Fibroblast of skin of scalp (primary cell): ENCODE results near the gene MAGEA9.
"Not testable (repeated sequence)": the region's sequence is repeated elsewhere in the genome, so short reads cannot be mapped to it uniquely, and the experiment has no call there.

Experiments
- DNase-seq: peaks from one replicate; pipeline ENCODE4 v3.0.0-alpha.2; 2013

MAGEA9 gene

DNA sequence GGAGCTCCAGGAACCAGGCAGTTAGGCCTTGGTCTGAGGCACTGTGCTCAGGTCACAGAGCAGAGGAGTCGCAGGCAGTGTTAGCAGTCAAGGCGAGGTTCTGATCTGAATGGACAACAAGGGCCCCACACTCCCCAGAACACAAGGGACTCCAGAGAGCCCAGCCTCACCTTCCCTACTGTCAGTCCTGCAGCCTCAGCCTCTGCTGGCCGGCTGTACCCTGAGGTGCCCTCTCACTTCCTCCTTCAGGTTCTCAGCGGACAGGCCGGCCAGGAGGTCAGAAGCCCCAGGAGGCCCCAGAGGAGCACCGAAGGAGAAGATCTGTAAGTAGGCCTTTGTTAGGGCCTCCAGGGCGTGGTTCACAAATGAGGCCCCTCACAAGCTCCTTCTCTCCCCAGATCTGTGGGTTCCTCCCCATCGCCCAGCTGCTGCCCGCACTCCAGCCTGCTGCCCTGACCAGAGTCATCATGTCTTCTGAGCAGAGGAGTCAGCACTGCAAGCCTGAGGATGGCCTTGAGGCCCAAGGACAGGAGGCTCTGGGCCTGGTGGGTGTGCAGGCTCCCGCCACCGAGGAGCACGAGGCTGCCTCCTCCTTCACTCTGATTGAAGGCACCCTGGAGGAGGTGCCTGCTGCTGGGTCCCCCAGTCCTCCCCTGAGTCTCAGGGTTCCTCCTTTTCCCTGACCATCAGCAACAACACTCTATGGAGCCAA lies 26.2 kb downstream of the MAGEA9 start:
- no peak for DNase-seq

DNA sequence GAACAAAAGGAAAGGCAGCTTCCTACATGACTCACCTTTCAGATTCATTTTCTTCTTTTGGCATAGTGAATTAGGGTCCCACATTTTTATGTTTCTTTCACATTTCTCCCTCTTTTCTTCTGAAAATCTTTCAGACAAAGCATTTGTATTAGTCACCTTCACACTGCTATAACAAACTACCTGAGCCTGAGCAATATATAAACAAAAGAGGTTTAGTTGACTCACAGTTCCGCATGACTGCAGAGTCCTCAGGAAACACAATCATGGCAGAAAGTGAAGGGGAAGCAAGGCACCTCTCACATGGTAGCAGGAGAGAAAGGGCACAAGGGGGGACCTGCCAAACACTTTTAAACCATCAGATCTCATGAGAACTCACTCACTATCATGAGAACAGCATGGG lies 36.9 kb downstream of the MAGEA9 start:
- DNase-seq = no peak

DNA sequence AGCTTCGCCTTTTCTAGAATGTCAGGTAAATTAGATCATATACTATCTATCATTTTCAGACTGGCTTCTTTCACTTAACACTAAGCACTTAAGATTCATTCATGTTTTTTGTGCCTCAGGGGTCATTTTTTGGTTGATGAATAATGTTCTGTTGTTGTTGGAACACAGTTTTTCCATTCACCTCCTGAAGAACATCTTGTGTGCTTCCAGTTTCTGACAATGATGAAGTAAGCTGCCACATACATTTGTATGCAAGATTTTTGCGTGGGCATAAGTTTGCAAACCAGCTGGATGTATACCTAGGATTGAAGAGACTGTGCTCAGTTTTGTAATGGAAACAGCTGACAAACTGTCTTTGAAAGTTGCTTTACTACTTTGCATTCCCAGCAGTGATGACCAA lies 37.6 kb downstream of the MAGEA9 start:
- no peak for DNase-seq

DNA sequence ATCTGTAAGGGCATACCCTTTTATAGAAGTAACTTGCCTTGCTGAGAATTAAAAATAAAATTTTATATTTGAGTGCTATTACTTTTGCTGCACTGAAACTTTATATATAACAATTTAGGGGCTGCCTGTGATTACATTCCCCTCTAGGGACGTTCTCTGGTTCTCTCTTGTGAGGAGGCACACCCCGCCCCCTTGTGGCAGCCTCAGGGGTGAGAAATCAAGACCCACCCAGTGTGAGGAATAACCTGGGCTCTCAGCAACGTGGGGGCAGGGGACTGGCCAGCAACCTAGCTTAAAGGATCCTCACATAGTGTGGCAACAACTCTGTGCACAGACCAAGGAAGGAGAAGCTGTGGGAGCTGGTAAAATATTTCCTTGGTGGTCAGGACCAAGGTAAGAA lies 43.7 kb downstream of the MAGEA9 start:
- DNase-seq = peak; percentile 11

DNA sequence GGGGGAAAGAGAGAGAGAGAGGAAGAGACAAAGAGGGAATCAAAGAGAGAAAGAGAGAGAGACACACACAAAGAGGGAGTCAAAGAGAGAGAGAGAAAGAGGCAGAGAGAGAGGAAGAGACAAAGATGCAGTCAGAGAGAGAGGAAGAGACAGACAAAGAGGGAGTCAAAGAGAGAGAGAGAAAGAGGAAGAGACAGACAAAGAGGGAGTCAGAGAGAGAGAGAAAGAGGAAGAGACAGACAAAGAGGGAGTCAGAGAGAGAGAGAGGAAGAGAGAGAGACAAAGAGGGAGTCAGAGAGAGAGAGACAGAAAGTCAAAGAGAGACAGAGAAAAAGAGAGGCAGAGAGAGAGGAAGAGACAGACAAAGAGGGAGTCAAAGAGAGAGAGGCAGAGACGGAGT lies 45.5 kb downstream of the MAGEA9 start:
- DNase-seq = no peak

DNA sequence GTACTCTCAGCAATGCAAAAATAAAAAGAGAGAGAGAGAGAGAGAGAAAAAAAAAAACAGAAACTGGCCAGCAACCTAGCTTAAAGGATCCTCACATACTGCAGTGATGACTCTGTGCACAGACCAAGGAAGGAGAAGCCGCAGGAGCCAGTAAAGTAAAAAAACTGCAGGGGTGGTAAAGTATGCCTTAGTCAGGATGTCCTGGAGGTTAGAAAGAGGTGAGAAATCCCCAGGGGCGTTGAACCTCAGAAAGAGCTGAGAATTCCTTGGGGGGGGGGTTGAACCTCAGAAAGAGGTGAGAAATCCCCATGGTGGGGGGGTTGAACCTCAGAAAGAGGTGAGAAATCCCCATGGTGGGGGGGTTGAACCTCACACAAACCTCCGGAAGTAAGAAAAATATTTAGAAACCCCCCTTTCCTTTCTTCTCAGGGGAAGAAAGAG lies 48.0 kb downstream of the MAGEA9 start:
- DNase-seq = peak; percentile 57

DNA sequence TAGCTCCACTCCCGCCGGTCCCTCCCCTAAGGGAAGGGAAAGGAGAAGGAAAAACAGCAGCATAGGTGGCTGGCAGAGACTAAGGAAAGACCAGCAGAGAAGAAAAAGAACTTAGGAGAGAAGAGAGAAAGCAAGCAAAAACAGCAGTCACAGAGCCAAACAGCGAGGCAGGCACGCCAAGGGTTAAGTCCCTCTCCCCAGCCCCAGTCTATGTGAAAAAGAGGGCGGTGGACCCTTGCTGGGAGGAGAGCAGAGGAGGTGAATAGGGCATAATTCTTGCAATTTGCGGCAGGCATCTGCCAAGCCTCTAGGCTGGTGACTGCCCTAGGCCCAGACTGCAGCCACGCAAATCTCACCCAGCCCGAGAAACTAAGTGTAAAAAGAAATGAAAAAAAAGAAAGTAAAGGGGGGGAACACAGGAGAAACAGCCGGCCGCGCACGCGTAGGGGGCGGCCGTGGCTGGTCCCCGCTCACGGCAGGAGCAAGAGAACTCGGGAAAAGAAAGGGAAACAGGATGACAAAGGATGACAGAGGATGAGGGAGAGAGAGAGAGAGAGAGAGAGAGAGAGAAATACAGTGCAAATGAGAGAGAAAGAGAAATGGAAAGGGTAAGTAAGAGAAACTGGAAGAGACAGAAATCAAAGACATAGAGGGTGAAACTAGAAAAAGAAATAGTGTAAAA lies 48.6 kb downstream of the MAGEA9 start:
- peak; percentile 19 for DNase-seq

DNA sequence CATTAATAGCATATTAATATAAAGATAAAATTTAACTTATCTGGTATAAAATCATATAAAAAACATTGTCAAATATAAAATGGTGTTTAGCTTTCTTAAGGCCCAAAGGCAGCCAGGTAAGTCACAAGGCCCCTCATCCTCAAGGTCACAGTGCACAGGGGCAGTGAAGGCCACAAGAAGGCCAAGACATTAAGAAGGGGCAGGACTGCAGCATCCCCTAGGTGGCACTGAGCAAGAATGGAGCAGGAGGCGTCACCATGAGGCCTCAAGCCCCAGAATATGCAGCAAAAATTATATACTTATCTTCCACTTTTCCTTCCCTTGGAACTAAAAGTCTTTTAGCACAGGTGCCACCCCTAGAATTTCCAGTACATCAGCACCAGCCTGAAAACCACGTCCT lies 49.7 kb downstream of the MAGEA9 start:
- no peak for DNase-seq

DNA sequence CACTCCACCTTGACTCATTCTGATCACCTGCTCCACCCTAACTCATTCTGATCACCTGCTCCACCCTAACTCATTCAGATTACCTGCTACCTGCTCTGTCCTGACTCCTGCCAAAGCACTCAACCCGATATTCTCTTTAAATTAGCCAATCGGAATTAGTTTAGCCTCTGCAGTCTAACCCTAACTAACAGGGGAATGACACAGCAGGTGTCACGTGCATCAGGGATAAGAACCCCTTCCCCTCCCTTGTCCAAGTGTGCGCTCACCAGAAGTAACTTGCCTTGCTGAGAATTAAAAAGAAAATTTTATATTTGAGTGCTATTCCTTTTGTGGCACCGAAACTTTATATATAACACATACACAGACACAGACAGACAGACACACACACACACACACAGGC lies 55.0 kb downstream of the MAGEA9 start:
- not testable (repeated sequence) for DNase-seq

DNA sequence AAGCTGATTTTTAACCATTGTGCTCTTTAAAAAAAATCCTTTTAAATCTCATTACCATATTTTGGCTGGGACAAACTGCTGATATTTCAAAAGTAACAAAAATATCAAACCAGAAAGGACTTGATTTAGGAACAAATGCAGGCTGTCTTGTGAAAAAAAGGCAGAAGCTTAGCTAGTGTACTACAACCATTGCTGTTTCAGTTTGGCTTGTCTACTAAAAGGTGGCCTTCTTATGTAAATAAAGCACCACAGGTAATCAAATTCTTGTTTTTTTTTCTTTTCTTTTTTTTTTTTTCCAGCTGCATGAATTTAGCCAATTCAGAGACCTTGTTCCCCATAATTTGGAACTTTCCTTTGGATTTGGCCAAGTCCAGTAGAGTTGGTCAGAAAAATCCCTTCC lies 55.4 kb downstream of the MAGEA9 start:
- DNase-seq = no peak
